ENCODE measurements around the gene LIPT2. TPM values are rescaled to one million over a fixed set of nuclear protein-coding genes. Genes with fewer than 3 reads are reported as not detected.

Gene LIPT2
- total and polyA plus RNA-seq, 4 donors: 2.3 to 6.2 (median 3.5) TPM

DNA sequence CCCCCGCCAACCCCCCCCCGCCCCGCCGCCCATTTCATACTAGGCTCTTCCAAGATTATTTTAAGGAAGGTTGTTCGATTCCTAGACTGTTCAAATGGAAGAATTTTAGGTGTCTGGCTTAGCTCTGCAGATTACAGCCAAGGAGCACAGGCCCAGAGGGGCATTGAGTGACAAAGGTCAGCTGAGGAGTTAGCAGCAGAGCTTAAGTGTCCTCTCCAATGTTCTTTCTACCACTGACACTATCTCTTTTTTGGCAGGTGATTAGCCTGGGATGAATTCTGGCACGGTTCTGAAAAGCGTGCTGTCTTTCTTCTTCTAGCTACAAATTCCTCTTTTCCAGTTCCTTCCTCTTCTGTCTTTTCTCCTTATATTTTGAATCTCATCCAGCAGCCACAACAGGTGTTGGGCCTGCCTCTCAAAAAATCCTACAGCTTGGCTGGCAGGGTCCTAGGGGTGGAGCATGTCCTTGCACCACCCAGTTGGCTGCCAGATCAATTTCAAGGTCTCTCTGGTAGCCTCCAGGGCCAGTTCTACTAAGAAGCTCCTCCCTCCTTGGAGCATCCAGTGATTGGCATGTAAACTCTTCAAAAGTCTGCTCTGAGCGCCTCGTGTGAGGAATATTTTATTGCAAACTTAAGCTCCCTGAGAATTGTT is 49.2 kb downstream of the LIPT2 start:
- WGBS (ENCODE audit: insufficient coverage): 82% methylated on average over 3 of the region's 9 CpGs
- Histone ChIP-seq H3K27ac (ENCODE audit: low read depth, low read length) (no peak overlapping the region), H3K9me3 (ENCODE audit: control insufficient read depth, insufficient read depth, low read length) (no peaks in the 10 kb centered on the region), H3K4me3 (ENCODE audit: low read depth, low read length) (no peak overlapping the region), H3K36me3 (ENCODE audit: control insufficient read depth, insufficient read depth, low read length) (no peaks in the 10 kb centered on the region), H3K4me1 (ENCODE audit: control insufficient read depth, insufficient read depth, low read length) (no peaks in the 10 kb centered on the region), H3K27me3 (ENCODE audit: control insufficient read depth, insufficient read depth, low read length) (no peaks in the 10 kb centered on the region)
- no peak for DNase-seq (ENCODE audit: low read depth in 4 of 6, low spot score in 6 of 6)

DNA sequence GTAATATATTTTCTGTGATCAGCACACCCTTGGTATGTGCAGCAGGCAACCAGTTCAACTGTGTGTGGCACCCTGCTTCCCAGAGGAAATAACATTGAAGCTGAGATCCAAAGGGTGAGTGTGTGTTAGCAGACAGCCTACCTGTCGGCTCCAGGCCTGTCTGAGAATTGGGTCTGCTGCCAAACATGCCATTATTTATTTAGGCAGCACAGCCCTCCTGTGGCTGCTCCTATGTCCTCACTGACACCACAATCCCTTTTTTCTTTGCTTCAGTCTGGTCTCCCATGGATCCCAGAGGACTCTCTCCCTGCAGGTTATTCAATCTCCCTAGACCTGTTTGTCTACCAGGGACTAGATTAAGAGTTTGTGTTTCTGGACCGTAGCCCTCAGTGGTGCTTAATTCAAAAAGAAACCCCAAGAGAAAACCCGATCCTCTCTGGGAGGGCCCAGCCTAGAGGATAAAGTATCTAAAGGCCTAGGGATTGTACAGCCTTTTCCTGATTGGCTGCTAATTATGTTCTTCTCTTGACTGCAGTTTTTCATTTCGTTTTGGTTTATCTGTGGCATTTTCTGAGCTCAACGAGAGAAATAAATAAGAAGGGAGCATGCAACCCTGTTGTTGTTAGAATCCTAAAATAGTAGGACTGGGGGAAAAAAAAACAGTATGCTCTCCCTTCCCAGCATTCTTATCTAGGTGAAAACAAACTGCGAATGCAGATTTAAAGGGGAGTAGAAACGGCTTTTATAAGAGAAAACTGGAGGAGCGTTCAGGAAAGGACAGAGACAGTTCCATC is 50.3 kb downstream of the LIPT2 start:
- no peak overlapping the region for H3K27ac ChIP-seq (ENCODE audit: low read depth, low read length)
- H3K4me1 ChIP-seq (ENCODE audit: control insufficient read depth, insufficient read depth, low read length): no peaks in the 10 kb centered on the region
- peak in 2 of 6 donors; percentile 29 to 32 for DNase-seq (ENCODE audit: low read depth in 4 of 6, low spot score in 6 of 6)
- no peaks in the 10 kb centered on the region for H3K27me3 ChIP-seq (ENCODE audit: control insufficient read depth, insufficient read depth, low read length)
- no peaks in the 10 kb centered on the region for H3K36me3 ChIP-seq (ENCODE audit: control insufficient read depth, insufficient read depth, low read length)
- no peaks in the 10 kb centered on the region for H3K9me3 ChIP-seq (ENCODE audit: control insufficient read depth, insufficient read depth, low read length)
- H3K4me3 ChIP-seq (ENCODE audit: low read depth, low read length): no peak overlapping the region
- 33% methylated on average over 5 of the region's 8 CpGs for WGBS (ENCODE audit: insufficient coverage)

DNA sequence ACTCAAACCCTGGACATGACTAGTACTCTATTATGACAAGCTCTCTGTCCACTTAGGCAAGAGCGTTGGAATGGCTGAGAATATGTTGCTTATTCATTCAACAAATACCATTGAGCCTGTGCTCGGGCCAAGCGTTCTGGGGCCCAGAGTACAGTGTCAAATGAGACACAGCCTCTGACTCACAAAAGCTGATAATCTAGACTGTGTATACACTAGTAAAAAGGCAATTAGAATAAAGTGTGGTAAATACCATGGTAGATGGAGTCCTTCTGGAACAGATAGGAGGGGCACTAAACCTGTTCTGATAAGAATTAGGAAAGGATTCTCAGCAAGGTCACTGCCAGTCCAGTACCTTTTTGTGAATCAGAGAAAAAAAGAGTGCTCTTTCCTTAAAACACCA is 50.9 kb downstream of the LIPT2 start:
- no peaks in the 10 kb centered on the region for H3K27me3 ChIP-seq (ENCODE audit: control insufficient read depth, insufficient read depth, low read length)

More for the DNA sequence above, 50.9 kb downstream of the LIPT2 start:
- Histone ChIP-seq H3K4me3 (ENCODE audit: low read depth, low read length) (no peak overlapping the region), H3K4me1 (ENCODE audit: control insufficient read depth, insufficient read depth, low read length) (no peaks in the 10 kb centered on the region), H3K27ac (ENCODE audit: low read depth, low read length) (no peak overlapping the region), H3K36me3 (ENCODE audit: control insufficient read depth, insufficient read depth, low read length) (no peaks in the 10 kb centered on the region), H3K9me3 (ENCODE audit: control insufficient read depth, insufficient read depth, low read length) (no peaks in the 10 kb centered on the region)
- no peak for DNase-seq (ENCODE audit: low read depth in 4 of 6, low spot score in 6 of 6)
- no CpG with 5 or more reads among the region's 3 CpGs for WGBS (ENCODE audit: insufficient coverage)

Small RNA genes lying within 50 kb of the gene (small RNA-seq; reads per million reads assigned to genes)
- gene CYCSP27 (ENCODE audit: low replicate concordance): not detected

Other genes starting within 250 kb of the LIPT2 start
- 1 to 10 TPM; 5.4 to 6.9 TPM for gene P4HA3, start 182.1 kb downstream of the LIPT2 start, total RNA-seq
- 1 to 10 TPM; 1.2 to 3.3 TPM for gene P4HA3, start 182.1 kb downstream of the LIPT2 start, polyA plus RNA-seq (ENCODE audit: insufficient read length in 2 of 2)
- gene PGM2L1, start 95.3 kb downstream of the LIPT2 start, total RNA-seq: 100 to 1,000 TPM in 1 of 2 donors, 10 to 100 TPM in 1; 20.2 to 116 TPM
- gene PGM2L1, start 95.3 kb downstream of the LIPT2 start, polyA plus RNA-seq (ENCODE audit: insufficient read length in 2 of 2): 10 to 100 TPM; 50.9 to 71.8 TPM
- gene KCNE3, start 26.2 kb downstream of the LIPT2 start, total RNA-seq: 10 to 100 TPM in 1 of 2 donors, 1 to 10 TPM in 1; 4.7 to 16.1 TPM
- gene KCNE3, start 26.2 kb downstream of the LIPT2 start, polyA plus RNA-seq (ENCODE audit: insufficient read length in 2 of 2): 1 to 10 TPM; 3.4 to 3.8 TPM
- 10 to 100 TPM; 15.8 to 16.8 TPM for gene POLD3, start 98.9 kb upstream of the LIPT2 start, total RNA-seq
- gene POLD3, start 98.9 kb upstream of the LIPT2 start, polyA plus RNA-seq (ENCODE audit: insufficient read length in 2 of 2): 10 to 100 TPM; 15.5 to 17.7 TPM
- gene CHRDL2, start 237.7 kb upstream of the LIPT2 start, total RNA-seq: under 1 TPM; 0.11 to 0.30 TPM
- gene CHRDL2, start 237.7 kb upstream of the LIPT2 start, polyA plus RNA-seq (ENCODE audit: insufficient read length in 2 of 2): 1 to 10 TPM; 1.7 to 2.1 TPM